ENCODE measurements around the gene SH3BGR.

DNA sequence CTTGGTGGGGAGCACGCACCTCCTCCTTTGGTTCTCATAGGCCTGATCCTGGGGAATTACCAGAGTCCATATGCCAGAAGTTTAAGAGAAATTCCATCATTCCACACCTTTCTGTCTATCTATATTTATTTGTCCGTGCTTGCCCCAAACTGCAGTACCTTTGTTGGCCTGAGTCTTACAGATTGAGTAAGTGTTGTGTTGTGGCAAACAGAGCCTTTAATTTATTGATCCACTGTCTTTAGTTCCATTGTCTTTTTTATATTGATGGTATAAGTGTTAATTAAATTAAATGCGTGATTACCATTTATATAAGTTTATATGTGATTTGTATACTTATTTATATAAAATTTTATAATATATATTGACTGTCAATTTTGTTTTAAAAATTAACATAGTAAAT is 4.9 kb downstream of the SH3BGR start:
- TF ChIP-seq POLR2A (IDR thresholded peaks at IDR 0.05; ENCODE audit: low read depth, low read length), result no peak
- no peak for TF ChIP-seq POU2F2 (IDR thresholded peaks at IDR 0.05; ENCODE audit: low read depth, low read length)
- no peak for TF ChIP-seq TAF1 (IDR thresholded peaks at IDR 0.05; ENCODE audit: low read depth, low read length)
- no peak for TF ChIP-seq POLR2AphosphoS5 (IDR thresholded peaks at IDR 0.05; ENCODE audit: low read depth, low read length)
- no peak for TF ChIP-seq SPI1 (IDR thresholded peaks at IDR 0.05; ENCODE audit: low read depth, low read length)
- no peak for TF ChIP-seq PAX5 (IDR thresholded peaks at IDR 0.05; ENCODE audit: insufficient read depth, low read length, severe bottlenecking)
